ENCODE measurements around the gene CREG2.

DNA sequence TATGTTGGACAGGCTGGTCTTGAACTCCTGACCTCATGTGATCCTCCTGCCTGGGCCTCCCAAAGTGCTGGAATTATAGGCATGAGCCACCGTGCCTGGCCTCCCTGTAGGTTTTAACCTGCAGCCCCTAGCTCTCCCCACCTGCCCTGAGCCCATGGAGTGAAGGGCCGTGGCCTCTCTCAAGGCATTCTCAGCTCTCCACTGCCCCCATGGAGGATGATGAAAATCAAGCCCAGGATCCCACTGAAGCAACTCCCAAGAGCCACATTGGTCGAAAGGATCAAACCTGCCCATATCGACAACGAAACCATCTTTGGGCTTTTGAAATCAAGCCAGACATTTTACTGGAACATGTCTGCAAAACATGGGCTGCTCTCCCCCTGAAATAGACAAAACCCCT lies 22.4 kb upstream of the CREG2 start:
- TF ChIP-seq RCOR1 (IDR thresholded peaks at IDR 0.05; ENCODE audit: low read length) (no peak), JUND (IDR thresholded peaks at IDR 0.05) (no peak), POLR2AphosphoS5 (IDR thresholded peaks at IDR 0.05; ENCODE audit: low read depth, low read length) (no peak), CHD2 (IDR thresholded peaks at IDR 0.05; ENCODE audit: low read length, partially characterized antibody) (no peak), EP300 (IDR thresholded peaks at IDR 0.05; ENCODE audit: borderline replicate concordance in 1 of 2, low read depth in 1 of 2, low read length in 1 of 2) (no peak), TAF1 (IDR thresholded peaks at IDR 0.05; ENCODE audit: borderline replicate concordance, low read depth, low read length) (no peak), MXI1 (IDR thresholded peaks at IDR 0.05; ENCODE audit: low read depth, low read length) (no peak), FOXJ3 (CRISPR knock-in tag; IDR thresholded peaks at IDR 0.05) (no peak), RAD21 (IDR thresholded peaks at IDR 0.05; ENCODE audit: low read length) (no peak), GABPA (IDR thresholded peaks at IDR 0.05; ENCODE audit: low read depth) (no peak)
- TF ChIP-seq, protein P1, sequence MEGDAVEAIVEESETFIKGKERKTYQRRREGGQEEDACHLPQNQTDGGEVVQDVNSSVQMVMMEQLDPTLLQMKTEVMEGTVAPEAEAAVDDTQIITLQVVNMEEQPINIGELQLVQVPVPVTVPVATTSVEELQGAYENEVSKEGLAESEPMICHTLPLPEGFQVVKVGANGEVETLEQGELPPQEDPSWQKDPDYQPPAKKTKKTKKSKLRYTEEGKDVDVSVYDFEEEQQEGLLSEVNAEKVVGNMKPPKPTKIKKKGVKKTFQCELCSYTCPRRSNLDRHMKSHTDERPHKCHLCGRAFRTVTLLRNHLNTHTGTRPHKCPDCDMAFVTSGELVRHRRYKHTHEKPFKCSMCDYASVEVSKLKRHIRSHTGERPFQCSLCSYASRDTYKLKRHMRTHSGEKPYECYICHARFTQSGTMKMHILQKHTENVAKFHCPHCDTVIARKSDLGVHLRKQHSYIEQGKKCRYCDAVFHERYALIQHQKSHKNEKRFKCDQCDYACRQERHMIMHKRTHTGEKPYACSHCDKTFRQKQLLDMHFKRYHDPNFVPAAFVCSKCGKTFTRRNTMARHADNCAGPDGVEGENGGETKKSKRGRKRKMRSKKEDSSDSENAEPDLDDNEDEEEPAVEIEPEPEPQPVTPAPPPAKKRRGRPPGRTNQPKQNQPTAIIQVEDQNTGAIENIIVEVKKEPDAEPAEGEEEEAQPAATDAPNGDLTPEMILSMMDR (IDR thresholded peaks at IDR 0.05), result no peak
- TF ChIP-seq, protein P2, sequence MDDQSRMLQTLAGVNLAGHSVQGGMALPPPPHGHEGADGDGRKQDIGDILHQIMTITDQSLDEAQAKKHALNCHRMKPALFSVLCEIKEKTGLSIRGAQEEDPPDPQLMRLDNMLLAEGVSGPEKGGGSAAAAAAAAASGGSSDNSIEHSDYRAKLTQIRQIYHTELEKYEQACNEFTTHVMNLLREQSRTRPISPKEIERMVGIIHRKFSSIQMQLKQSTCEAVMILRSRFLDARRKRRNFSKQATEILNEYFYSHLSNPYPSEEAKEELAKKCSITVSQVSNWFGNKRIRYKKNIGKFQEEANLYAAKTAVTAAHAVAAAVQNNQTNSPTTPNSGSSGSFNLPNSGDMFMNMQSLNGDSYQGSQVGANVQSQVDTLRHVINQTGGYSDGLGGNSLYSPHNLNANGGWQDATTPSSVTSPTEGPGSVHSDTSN (IDR thresholded peaks at IDR 0.05), result no peak
- TF ChIP-seq, protein P3, sequence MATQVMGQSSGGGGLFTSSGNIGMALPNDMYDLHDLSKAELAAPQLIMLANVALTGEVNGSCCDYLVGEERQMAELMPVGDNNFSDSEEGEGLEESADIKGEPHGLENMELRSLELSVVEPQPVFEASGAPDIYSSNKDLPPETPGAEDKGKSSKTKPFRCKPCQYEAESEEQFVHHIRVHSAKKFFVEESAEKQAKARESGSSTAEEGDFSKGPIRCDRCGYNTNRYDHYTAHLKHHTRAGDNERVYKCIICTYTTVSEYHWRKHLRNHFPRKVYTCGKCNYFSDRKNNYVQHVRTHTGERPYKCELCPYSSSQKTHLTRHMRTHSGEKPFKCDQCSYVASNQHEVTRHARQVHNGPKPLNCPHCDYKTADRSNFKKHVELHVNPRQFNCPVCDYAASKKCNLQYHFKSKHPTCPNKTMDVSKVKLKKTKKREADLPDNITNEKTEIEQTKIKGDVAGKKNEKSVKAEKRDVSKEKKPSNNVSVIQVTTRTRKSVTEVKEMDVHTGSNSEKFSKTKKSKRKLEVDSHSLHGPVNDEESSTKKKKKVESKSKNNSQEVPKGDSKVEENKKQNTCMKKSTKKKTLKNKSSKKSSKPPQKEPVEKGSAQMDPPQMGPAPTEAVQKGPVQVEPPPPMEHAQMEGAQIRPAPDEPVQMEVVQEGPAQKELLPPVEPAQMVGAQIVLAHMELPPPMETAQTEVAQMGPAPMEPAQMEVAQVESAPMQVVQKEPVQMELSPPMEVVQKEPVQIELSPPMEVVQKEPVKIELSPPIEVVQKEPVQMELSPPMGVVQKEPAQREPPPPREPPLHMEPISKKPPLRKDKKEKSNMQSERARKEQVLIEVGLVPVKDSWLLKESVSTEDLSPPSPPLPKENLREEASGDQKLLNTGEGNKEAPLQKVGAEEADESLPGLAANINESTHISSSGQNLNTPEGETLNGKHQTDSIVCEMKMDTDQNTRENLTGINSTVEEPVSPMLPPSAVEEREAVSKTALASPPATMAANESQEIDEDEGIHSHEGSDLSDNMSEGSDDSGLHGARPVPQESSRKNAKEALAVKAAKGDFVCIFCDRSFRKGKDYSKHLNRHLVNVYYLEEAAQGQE (IDR thresholded peaks at IDR 0.05; ENCODE audit: low read depth, low read length), result no peak
